Activated naive CD4-positive, alpha-beta T cell (primary cell): ENCODE measurements around the gene CCL4L2.
"Not testable (repeated sequence)": the region's sequence is repeated elsewhere in the genome, so short reads cannot be mapped to it uniquely, and the experiment has no call there.

Experiments used
- DNase-seq, 4 experiments: peaks; one replicate each; lab custom pipeline; 2025; lab: John Stamatoyannopoulos, UW

Gene CCL4L2

GRCh38 chr17:36221581-36222100 lies 10.8 kb downstream of the CCL4L2 start:
- DNase-seq: not testable (repeated sequence)

DNA sequence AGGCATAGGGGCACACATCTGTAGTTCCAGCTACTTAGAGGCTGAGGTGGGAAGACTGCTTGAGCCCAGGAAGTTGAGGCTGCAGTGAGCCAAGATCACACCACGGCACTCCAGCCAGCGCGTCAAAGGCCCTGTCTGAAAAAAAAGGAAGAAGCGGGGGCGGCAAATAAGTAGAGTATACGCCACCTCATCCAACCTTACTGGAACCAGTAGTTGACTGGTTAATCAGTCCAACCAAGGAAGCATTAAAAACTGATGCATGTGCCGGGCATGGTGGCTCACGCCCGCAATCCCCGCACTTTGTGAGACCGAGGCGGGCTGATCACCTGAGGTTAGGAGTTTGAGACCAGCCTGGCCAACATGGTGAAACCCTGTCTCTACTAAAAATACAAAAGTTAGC lies 12.1 kb downstream of the CCL4L2 start:
- DNase-seq: not testable (repeated sequence)

DNA sequence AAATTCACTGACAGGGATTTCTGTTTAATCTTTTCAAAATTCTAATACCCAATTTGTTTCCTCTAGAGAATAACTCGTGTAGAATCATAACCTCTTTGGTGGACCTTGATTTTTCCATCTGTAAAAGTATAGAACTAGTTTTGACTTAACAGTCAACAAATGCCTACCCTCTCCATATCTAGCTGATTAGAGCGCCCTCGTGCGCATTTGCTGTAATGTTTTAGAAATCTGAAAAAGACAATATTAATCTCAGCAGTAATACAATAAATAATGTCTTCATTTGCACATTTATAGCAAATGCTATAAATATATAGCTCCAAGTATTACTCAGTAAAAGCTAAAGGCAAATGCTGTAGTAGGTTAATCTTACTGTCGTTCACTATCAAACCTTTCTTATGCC lies 18.8 kb downstream of the CCL4L2 start:
- not testable (repeated sequence) for DNase-seq

DNA sequence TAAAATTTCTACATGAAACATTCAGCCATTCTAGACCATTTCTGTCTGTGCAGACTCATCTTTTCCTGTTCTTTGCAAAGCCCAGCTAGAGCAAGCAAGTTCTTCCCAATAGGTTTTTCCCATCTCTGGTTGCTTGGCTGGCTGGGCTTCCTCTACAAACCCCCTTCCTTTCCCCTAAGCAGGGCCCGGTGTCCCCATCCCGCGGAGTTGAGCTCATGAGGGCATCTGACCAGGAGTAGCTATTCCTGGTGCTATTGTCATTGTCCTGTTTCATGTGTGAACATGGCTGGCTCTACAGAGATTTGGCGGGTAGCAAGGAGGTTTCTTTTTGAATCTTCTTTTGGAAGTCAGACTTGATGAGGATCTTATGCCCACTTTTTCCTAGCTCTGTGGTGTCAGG lies 31.2 kb downstream of the CCL4L2 start:
- not testable (repeated sequence) for DNase-seq
